ENCODE data around the gene SLC4A1. TPM values are rescaled to one million over a fixed set of nuclear protein-coding genes. Genes with fewer than 3 reads are reported as not detected.

SLC4A1 gene
- total RNA-seq, 6 donors from 2014 or later: 0.46 to 6.3 (median 1.0) TPM; not detected in 1

Small RNAs within 50 kb of the gene (small RNA-seq; reads per million reads assigned to genes)
- gene MIR6782: 0 reads per million in 4 donors
- gene RF00012: 0 reads per million in 4 donors
- gene RN7SL507P: 0 to 0.14 (median 0.05) reads per million in 4 donors
- 0 to 0.07 (median 0) reads per million in 4 donors for gene RNU6-453P

Other genes starting within 250 kb of the SLC4A1 start
- 10 to 100 TPM; 14.8 to 38.3 (median 33.6) TPM for gene LSM12, start 201.5 kb downstream of the SLC4A1 start, total RNA-seq
- gene G6PC3, start 197.4 kb downstream of the SLC4A1 start, total RNA-seq: 10 to 100 TPM; 16.8 to 63.0 (median 33.8) TPM
- gene HDAC5, start 144.5 kb downstream of the SLC4A1 start, total RNA-seq: 100 to 1,000 TPM in 2 of 6 donors, 10 to 100 TPM in 4; 59.9 to 138 (median 64.9) TPM
- 1 to 10 TPM in 4 of 6 donors, under 1 TPM in 2; 0.89 to 1.4 (median 1.0) TPM for gene HROB, start 126.2 kb downstream of the SLC4A1 start, total RNA-seq
- under 1 TPM in 1 of 6 donors, not detected in 5; 0.11 TPM for gene ASB16, start 97.4 kb downstream of the SLC4A1 start, total RNA-seq
- gene TMUB2, start 81.2 kb downstream of the SLC4A1 start, total RNA-seq: 10 to 100 TPM; 28.5 to 46.1 (median 34.9) TPM
- 10 to 100 TPM; 41.4 to 79.0 (median 46.9) TPM for gene ATXN7L3, start 68.3 kb downstream of the SLC4A1 start, total RNA-seq
- 10 to 100 TPM; 41.2 to 94.3 (median 67.6) TPM for gene UBTF, start 48.5 kb downstream of the SLC4A1 start, total RNA-seq
- 1 to 10 TPM in 2 of 6 donors, under 1 TPM in 1, not detected in 3; 0.13 to 2.6 (median 1.0) TPM for gene RUNDC3A, start 40.5 kb upstream of the SLC4A1 start, total RNA-seq
- 100 to 1,000 TPM in 3 of 6 donors, 10 to 100 TPM in 3; 56.8 to 144 (median 98.6) TPM for gene SLC25A39, start 56.7 kb upstream of the SLC4A1 start, total RNA-seq
- gene GRN, start 77.2 kb upstream of the SLC4A1 start, total RNA-seq: 1,000 to 10,000 TPM in 4 of 6 donors, 100 to 1,000 TPM in 2; 439 to 1,887 (median 1,220) TPM
- gene FAM171A2, start 95.7 kb upstream of the SLC4A1 start, total RNA-seq: 1 to 10 TPM in 2 of 6 donors, under 1 TPM in 3, not detected in 1; 0.61 to 4.6 (median 0.98) TPM
- gene ITGA2B, start 121.5 kb upstream of the SLC4A1 start, total RNA-seq: 10 to 100 TPM in 3 of 6 donors, 1 to 10 TPM in 3; 3.0 to 18.1 (median 7.5) TPM
- 10 to 100 TPM; 27.2 to 74.5 (median 44.1) TPM for gene GPATCH8, start 235.3 kb upstream of the SLC4A1 start, total RNA-seq

Data from upper lobe of left lung (tissue), 6 donors.